Amygdala (tissue), 56 donors: ENCODE results near the gene CD44.

Source experiments
- DNase-seq, 56 donors: peaks; one replicate each; lab custom pipeline; 2025; lab: John Stamatoyannopoulos, UW

CD44 gene

GRCh38 chr11:35248558-35249323, 109.8 kb downstream of the CD44 start:
- DNase-seq = peak in 3 of 56 donors; percentile 22 to 25 (median 23)

GRCh38 chr11:35250192-35250591, 111.2 kb downstream of the CD44 start:
- DNase-seq = no peak

DNA sequence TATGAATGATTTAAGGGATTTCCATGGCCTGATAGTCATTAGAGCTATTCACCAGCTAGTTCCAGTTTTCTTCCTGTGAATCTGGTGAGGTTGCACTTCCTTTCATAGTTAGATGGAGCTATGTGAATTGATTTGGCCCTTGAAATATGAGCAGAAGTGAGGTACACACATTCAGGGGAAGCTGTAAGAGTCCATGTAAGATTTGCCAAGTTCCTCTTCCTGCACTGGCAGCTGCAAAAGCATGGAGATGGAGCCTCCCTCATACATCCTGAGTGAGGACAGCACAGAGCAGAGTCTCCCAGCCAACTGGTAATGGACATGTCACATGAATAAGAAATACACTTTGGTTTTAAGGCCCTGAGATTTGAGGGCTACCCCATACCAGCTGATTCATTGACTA, 111.7 kb downstream of the CD44 start:
- DNase-seq = no peak

DNA sequence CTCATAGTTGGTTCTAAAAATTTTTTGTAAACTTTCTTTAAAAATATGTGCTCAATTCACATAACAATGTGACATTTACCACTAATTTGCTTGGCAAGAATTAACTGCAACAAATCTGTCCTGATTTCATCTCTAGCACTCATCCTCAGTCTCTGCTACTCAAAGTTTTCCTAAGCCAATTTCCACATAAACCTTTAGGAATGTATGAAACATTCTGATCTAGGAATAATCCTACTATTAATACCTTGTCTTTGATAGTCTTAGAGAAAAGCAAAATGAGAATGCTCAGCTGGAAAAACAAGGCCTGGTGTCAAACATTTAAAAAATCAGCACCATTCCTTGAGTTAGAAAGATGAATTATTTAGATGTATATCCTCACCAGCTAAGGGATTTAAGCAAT, 114.3 kb downstream of the CD44 start:
- DNase-seq = no peak

DNA sequence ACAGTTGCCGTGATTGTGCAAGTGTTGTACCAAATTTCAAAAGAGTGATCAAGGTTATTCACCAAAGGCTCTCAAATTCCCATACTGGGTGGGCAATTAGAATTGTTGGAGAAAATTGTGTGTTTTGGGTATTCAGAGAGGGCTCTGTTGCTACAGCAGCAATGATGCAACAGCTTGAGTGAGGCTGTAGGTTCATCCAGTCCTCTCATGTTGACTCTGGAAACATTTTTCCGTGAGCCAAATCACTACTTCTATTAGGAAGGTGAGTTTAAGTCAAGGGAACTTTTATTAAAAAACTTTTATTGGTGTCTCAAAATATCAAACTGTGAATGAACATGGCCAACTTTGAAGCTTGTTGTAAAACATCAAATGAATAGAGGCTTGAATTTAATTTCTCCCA, 116.5 kb downstream of the CD44 start:
- no peak for DNase-seq

DNA sequence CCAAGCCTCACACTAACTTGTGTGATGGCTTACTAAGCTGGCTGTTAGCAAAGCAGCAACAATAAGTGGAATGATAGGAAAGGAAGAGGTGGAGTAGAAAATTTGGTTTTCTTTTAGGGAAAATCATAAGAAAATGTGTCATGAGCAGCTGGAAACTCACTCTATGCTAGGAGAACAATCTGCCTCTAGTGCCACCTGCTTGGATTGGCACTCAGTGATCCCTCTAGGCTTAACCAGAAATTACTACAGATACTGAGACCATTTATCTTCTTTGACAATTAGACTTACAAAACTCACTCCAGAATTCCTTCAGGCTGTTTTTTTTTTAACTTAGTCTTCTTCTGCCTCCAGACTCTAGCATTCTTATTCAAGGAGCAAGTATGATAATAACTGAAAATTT, 117.3 kb downstream of the CD44 start:
- DNase-seq = no peak

- DNase-seq = no peak
Measured at GRCh38 chr11:35257281-35257680, 118.3 kb downstream of the CD44 start.

GRCh38 chr11:35259529-35259928, 120.6 kb downstream of the CD44 start:
- DNase-seq = no peak

- DNase-seq = no peak
Measured at GRCh38 chr11:35260342-35260985, 121.5 kb downstream of the CD44 start.

GRCh38 chr11:35261197-35261596, 122.2 kb downstream of the CD44 start:
- DNase-seq = no peak

DNA sequence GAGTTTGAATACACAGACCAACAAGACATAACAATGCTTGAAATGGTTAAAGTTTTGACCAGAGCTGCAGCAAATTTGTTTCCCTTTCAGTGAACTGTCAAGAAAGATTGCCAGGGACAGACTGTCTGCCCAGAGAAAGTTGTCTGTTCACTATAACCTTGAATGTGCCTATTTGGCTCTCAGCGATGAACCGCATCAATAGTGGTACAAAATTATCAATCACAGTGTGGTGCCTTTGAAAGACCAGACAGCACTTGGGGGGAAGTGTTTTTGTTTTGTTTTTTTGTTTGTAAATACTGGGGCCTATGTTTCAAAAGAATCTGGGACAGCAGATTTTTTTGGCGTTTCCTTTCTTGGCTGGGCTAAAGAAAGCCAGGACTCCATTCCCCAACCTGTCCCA, 123.1 kb downstream of the CD44 start:
- DNase-seq = no peak

GRCh38 chr11:35262735-35263134, 123.8 kb downstream of the CD44 start:
- no peak for DNase-seq

- DNase-seq = no peak
Measured at GRCh38 chr11:35265755-35266454, 126.9 kb downstream of the CD44 start.

DNA sequence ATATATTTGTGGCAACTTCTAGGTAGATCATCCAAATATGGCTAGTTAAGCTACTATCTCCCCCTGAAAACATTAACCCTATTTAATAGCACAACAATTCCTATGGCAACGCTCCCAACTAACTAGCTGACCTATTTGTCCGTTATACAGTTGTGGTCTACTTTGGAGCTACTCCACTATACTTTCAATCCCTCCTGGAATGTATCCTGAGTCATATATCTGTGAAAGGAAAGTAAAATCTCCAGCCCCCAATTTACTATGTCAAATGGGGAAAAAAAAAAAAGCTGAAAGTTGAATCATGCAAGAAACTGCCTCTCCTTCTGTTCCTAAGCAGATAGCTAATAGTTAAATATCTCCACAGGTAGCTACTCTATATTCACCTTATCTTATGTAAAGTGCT, 128.5 kb downstream of the CD44 start:
- DNase-seq = no peak

DNA sequence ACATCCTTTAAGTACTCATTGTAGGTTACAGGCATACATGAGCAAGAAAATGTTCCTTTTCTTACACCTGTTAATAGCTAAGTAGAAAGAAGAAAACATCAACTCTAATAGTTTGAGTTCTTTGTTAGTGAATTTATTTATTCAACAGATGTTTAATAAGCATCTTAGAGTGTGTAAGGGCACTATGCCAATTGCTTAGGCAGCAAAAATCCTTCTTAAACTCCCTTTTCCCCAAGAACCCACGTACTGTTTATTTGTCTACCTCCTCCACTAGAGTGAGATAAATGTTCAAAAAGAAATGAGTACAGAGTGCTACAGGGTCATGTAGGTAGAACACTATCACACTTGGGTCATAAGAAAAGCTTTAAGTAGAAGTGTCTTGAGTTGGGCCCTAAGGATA, 131.4 kb downstream of the CD44 start:
- no peak for DNase-seq

- DNase-seq = no peak
Measured at GRCh38 chr11:35271031-35271430, 132.1 kb downstream of the CD44 start.

DNA sequence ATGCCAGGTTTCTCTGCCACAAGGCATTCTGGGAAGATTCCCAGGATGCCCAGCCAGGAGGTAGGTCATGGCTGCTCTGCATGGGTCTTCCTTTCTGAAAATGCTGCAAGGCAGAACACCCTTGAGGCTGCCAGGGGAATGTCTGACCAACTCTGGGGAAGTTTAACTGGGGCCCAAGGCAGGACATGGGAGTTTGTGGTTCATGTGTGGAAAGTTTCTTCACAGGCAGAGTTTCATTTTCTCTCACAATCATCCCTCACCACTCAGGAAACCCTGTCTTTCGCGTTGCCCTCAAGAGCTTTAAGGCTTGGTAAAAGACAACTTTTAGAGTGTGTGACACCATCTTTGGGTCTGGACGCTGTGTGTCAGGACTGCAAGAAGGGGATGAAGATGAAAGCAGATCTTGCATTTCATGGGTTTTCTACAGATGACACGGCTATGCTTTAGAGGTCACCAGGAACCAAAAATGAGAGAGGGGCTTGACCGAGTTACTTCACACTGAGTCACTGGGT, 133.5 kb downstream of the CD44 start:
- DNase-seq = peak in 2 of 56 donors; percentile 12 to 36

- DNase-seq = peak in 27 of 56 donors; percentile 6 to 58 (median 34)
Measured at GRCh38 chr11:35274909-35275785, 136.2 kb downstream of the CD44 start.

DNA sequence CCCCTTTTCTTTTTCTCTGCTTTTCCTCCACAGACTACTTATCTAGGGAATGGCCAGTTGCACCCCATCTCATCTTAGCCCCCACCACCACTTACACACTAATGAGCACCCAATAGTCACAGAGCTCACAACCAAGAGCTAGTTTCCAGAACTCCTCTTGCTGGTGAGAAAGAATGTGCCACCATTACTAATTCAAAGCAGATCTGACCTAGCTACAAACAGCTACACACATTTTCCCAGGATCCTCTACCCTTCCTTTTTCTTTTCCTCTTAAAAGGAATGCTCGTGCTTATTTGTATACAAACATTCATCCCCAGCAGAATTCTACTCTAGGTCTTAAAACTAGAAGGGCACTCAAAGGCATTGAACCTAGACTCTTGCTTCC, 136.8 kb downstream of the CD44 start:
- peak in 6 of 56 donors; percentile 15 to 51 (median 30) for DNase-seq

- DNase-seq = peak in 20 of 56 donors; percentile 6 to 73 (median 26)
Measured at GRCh38 chr11:35276396-35277145, 137.6 kb downstream of the CD44 start.
